GF-D8 (cell line): ENCODE measurements around the gene LMF1.
A peak's percentile ranks its signal among the peaks of the same experiment; 100 is the strongest.
"Not testable (repeated sequence)": the region's sequence is repeated elsewhere in the genome, so short reads cannot be mapped to it uniquely, and the experiment has no call there.

Experiments used
- DNase-seq: peaks from one replicate; lab custom pipeline; 2025; lab: John Stamatoyannopoulos, UW

Gene LMF1

DNA sequence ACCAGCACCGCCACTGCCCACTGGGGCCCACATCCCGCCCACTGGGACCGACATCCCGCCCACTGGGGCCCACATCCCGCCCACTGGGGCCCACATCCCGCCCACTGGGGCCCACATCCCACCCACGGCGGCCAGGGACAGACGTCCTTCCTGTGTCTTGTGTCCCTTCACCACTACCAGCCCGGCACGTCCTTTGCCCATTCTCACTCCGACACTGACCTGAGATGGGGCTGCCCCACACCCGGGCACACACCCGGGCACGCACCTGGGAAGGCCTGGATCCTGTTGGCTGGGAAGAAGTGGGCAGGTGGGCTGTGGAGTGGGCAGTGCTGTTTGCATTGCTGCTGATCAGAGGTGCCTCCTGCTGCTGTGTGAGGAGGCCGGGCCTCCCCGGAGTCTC, 141.9 kb downstream of the LMF1 start:
- no peak for DNase-seq

DNA sequence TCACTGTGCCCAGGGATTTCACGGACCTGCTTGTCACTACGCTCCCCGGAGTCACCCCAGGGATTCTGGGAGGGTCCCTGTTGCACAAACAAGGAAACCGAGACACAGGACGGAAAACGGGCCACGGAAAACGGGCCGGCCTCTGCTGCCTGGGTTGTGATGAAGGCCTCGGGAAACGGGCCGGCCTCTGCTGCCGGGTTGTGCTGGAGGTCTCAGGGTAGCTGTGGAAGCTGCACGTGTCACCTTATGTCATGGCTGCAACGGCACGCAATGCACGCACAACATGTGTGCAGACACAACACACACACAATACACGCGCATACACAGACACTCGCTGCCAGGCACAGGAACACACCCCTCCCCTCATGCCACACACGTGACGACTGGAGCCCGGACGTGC, 143.3 kb downstream of the LMF1 start:
- no peak for DNase-seq

DNA sequence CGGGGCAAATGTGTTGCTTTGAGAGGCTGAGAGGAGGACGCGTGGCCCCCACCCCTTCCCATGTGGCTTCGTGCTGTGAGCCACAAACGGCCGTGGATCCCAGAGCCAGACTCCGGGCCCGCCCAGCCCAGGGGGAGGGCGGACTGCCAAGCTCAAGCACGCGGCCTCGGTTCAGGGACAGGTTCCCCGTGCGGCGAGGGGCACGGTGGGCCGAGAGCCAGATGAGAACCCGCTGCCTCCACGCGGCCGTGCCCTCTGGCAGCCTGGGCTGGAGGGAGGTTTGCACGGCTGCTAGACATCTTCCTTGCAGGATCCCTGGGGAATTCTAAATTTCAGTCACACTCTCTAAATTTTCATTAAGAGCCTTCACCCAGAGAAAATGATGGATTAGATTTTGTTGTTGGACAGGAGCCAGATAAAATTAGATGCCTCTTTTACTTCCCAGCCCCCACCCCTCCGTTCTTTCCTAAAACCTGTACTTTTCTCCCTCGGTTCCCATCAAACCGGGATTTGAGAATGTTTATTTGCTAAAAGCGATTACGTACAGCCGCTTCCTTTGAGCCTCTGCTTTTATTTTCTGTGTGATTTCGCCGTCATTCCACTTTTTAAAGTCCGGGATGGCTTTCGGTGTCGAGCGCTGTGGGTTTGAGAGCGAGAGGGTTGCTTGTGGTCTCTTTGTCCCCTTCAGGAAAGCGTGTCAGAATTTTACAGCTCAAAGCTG, 145.3 kb downstream of the LMF1 start:
- no peak for DNase-seq

DNA sequence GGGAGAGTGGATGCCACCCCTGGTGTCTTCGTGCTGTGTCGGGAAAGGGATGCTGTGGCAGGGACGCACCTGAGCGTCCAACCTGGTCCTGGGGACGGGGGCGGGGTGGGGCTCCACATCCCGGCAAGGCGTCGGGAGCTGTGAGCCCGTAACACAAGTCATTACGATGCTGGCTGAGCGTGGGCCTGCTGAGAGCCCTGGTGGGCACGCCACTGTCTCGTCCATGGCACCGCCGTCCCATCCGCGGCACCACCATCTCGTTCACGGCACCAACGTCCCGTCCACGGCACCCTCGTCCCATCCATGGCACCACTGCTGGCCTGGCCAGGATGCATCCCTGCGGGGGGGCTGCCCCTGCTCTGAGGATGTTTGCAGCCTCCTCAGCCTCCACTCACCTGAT, 146.2 kb downstream of the LMF1 start:
- DNase-seq = no peak

DNA sequence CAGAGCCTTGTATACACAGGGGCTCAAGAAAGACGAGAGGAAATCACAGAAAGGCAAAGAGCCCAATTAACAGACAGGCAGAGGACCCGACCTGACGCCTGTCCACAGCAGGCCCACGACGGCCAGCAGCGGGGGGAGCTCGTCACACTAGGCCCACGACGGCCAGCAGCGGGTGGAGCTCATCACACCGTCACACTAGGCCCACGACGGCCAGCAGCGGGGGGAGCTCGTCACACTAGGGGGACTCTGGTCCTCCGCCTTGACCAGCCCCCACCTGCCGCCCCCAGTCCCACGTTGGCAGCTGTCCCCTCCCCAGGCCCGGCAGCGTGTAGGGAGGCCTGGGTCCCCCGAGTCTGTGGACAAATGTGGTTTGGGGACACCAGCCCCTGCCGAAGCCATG, 146.6 kb downstream of the LMF1 start:
- DNase-seq = no peak

DNA sequence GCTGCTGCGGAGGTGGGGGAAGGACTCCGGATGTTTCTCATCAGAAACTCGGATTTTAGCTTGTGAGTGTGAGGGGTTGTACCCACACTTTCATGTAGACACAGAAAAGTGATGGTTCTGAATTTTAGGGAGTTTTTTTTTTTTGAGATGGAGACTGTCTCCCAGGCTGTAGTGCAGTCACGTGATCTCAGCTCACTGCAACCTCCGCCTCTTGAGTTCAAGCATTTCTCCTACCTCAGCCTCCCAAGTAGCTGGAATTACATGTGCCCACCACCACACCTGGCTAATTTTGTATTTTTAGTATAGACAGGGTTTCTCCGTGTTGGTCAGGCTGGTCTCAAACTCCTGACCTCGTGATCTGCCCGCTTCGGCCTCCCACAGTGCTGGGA, 147.9 kb downstream of the LMF1 start:
- DNase-seq = no peak

DNA sequence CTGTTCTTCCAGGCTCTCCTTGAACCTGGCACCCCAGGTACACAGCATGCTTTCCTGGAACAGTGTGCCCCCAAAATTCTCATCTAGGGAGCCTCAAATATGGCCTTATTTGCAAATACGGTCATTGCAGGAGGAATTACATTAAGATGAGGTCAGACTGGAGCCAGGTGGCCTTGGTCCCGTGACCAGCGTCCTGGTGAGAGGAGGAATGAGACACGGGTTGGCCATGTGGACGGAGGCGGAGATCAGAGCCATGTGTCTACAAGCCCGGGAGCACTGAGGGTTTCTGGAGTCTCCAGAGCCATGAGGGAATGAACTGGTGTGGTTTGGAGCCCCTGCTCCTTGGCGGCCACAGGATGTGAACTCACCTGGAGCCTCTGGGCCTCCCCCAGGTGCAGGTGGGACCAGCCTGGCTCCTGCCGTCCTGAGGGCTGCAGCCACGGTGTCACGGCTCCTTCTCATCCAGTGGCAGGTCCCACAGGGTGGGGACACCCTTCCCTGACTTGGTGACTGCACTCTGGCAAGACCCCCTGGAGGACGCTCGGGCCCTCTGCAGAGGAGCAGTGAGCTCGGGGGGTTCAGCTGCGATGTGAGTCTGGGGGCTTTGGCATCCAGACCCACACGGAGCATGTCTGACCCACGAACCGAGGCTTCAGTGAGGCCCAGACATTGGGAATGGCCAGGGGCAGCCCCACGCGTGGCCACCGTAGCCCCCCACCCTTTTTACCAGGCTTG, 148.4 kb downstream of the LMF1 start:
- DNase-seq = no peak

DNA sequence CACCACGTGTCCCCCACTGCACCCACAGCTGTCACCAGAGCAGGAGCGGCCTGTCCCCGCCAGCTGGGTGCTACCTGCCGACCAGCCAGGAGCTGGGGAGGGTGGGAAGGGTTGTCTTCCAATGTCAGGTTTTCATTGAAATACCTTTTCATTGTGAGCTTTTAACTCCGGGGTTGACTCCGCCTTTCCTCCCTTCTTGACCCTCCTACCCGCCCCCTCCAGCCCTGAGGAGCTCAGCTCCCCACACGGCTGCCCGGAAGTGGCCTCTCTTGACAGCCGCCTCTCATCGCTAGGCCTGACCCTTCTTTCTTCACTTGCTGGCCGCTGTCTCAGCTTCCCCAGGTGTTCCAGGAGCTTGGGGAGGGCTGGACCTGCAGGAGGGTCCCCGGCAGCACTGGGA, 149.0 kb downstream of the LMF1 start:
- no peak for DNase-seq

DNA sequence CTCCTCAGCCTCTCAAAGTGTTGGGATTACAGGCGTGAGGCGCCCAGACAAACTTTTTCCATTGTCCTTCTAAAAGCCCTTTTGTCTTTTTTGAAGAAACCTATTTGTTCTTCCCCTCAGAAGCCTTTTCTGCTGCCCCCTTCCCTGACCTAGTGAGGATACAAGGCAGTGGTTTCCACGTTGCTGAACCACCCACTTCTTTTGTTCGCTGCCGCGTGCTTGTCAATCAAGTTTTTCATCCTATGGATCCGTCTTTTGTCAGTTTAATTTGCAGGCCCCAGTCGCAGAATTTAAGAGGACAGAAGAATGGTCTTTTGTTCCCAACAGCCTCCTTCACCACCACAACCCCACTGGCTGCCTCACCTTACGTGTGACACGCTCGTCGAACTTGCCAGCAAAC, 150.0 kb downstream of the LMF1 start:
- no peak for DNase-seq

DNA sequence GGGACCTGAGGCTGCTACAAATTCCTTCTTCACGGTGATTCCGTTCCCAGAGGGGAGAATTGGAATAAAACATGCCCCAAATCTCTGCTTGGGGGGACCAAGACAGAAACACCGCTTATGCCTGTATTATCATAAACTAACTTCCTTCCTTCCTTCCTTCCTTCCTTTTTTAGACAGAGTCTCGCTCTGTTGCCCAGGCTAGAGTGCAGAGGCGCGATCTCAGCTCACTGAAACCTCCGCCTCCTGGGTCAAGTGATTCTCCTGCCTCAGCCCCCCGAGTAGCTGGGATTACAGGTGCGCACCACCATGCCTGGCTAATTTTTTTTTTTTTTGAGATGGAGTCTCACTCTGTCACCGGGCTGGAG, 150.8 kb downstream of the LMF1 start:
- DNase-seq = not testable (repeated sequence)

DNA sequence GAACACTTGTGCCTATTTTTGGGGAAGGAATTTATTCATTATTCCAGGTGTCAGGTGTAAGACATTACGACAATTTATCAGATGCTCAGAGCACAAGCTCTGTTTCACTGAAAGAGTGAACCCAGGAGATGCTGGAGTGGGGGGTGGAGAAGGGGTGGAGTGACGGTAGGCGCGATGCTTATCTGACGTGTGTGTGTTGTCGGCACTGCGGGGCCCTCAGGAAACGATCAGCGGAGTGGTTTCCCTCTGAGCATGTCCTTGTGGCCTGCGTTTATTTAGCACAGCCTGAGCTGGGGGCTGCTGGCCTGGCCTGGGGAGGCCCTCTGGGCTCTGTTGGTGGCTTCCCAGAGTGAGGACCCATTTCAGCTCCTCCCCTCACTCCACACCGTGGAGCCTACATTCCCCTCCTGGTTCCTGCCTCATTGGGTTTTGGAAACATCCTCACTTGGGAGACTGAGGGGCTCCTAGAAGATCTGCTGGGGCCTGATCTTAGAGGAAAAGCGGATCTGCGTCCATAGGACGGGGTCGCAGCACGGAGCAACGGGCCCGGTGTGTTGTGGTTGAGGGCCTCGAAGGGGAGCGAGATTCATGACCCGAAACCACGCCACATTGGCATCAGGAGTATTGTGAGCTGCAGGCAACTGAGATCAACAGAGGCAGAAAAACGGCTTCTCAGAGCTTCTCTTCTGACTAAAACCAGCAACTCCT, 151.3 kb downstream of the LMF1 start:
- no peak for DNase-seq

DNA sequence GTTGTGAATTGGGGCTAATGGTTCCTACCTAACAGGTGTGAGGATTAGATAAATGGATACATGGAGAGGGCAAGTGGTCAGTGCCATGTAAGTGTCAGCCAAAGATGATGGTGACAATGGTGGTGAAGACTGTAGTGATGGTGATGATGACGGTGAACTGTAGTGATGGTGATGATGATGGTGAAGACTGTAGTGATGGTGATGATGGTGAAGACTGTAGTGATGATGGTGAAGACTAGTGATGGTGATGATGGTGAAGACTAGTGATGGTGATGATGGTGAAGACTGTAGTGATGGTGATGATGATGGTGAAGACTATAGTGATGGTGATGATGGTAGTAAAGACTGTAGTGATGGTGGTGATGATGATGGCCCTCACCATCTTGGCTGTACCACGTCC, 152.2 kb downstream of the LMF1 start:
- no peak for DNase-seq

DNA sequence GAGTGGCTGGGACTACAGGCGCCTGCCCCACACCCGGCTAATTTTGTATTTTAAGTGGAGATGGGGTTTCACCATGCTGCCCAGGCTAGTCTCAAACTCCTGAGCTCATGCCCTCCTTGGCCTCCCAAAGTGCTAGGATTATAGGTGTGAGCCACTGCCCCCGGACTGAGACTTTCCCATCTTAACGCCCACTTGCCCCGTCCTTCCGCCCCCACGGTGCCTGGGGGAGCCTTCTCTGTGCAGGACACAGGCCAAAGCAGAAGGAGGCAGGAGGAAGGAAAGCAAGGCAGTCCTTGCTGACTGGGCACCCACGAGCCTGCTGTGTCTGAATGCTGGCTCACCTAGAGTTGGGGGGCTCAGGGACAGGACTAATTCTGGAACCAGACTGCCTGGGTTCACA, 152.7 kb downstream of the LMF1 start:
- DNase-seq = no peak

DNA sequence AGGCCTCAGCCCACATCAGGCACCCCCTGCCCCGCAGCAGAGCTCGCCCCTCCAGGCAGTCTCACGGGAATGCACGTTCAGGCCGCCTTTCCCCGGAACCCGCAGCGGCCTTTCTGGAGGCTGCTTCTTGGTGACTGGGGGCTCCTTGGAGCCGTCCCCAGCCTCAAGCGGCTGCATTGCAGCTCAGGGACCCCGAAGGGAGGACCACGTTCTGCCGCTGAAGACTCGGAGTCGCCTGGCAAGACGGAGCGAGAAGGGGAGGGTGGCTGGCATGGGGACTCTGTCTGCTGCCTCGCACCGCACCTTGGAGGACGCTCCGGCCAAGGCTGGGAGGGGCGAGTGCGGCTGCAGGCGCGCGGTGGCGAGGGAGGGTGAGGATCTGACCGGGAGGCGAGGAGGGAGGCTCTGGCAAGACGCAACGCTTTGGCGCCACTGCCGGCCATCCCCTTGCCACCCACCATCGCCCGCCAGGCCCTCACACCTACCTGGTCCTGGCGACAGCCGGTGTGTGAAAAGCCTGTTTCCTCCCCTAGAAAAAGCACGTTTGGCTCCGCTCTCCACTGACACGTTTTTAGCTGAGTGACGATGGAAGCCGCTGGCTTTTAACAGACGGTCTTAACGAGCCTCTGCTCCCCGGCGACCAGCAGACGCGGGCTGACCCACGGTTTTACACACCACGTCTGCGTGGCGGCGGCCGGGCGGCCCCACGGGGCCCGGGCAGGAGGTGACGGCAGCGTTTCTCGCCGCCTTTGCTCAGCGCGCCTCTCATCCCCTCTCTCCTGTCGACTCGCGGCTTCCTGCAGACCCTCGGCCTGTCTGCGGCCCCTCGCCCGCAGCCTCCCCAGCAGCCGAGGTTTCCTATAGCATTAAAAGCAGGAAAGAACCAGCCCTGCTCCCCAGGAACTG, 153.5 kb downstream of the LMF1 start:
- no peak for DNase-seq

DNA sequence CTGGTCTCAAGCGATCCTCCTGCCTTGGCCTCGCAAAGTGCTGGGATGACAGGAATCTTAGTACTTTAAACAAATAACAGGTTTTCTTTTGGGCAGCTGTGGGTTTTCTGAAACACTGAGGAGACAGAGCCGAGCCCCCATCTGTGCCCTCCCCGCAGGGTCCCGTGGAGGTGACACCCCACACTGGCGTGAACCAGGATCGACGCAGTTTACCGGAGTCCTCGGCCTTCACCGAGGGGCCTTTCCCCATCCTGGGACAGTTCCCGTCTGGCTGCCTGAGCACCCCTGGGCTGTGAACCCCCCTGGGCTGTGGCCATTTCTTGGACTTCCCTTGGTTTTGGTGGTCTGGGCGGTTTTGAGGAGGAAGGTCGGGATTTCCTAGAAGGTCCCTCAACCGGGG, 154.9 kb downstream of the LMF1 start:
- no peak for DNase-seq

DNA sequence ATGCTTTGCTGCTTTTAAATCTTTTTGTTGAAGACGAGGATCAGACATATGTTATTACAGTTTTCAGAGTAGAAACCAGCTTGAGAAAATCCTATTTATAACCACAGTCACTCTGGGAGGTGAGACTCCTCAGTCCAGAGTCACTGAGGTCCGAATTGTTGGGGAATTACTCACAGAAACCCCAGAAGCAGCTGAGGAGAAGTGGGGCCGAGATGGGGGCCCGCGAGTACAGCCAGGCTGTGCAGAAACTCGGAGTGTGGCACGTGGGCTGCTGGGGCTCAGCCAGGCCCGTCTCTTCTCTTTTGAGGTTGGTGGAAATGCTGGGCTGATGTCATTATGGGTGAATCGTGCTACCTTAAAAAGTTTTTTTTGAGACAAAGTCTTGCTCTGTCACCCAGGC, 155.8 kb downstream of the LMF1 start:
- no peak for DNase-seq

DNA sequence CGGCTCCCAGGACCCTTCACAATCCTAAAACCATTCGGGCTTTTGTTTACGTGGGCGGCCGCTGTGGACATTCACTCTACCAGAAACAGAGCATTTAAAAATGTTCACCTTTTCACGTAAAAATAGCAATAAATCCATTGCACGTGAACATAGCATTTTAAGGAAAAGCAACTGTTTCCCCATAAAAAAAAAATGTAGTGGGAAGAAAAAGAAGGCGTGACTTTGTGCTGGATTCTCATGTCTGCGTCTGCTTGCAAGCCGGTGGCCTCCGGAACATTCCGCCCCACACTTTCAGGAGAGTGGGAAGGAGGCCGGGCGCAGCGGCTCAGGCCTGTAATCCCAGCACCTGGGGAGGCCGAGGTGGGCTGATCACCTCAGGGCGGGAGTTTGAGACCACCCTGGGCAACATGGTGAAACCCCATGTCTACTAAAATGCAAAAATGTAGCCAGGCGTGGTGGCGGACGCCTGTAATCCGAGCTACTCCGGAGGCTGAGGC, 156.8 kb downstream of the LMF1 start:
- DNase-seq = no peak

DNA sequence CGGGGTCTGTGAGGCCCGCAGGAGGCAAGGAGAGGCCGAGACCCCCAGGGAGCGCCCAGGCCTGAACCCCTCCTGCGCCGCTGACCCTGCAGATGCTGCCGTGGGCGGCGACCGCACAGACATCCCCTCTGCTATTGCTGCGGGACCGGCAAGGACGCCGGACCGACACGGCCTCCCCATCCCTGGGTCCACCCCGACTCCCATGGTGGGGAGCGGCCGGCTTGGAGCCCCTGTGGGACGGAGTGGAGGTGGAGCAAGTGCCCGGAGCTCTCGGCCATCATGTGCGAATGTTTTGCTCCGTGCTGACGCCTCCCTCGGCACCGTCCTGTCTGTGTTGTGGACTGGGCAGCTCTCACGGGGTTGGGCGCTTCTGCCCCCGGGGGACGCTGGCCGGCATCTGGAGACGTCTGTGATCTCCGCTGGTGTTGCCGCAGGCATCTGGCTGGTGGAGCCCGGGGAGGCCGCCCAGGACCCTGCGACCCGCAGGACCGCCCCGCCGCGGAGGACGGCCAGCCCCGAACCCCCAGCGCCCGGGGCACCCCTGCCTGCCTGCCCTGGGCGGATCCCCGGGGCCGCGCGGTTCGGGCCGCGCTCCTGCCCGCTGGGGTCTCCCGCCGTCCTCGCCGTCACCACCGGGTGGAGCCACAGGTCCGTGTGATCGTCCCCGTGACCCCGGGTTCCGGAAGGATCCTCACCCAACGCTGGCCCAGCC, 157.4 kb downstream of the LMF1 start:
- DNase-seq = no peak

DNA sequence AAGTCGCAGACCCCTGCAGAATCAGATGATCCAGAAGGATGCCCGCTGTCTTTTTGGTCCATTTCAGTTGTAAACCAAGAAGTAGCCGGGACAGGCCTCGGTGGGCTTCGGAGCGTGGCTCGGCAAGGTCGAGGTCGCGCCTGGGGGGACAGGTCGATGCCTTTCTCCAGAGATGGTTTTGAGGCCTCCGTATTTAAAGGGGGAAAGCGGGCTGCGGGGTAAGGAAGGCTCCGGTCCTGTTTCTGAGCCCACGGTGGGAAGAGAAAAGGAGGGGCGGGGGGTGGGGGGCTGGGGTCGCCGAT, 162.7 kb downstream of the LMF1 start:
- DNase-seq = no peak

DNA sequence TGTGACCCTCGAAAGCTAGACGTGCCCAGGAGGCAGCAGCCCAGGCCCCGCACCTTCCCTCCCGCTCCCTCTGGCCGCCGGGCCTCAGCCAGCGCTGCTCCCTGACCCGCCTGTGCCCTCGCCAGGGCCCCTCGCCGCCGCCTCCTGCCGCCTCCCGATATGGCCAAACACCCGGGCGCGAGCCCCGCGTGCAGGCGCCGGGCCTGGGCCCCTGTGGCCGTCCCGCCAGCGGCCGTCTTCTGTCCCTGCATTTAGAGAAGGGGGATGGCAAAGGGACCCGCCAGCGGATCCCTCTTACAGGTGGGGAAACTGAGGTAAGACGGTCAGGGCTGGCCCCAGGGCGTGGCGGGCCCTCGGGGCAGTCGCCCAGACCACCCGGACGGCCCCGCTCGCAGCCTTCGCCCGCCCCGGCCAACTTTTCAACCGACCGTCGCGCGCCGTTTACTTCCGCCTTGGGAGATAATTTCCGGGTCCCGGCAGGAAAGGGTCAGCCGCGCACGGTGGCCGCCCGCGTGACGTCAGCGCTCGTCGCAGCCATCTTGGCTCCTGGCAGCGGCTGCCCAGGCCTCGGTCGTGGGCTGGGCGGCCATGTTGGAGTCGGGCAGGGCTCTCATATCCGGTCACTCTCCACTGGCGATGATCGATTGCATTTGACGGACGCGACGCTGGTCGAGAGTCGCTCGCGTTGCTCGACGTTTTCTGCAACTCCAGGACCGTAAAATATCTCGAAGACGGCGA, 163.3 kb downstream of the LMF1 start:
- peak; percentile 76 for DNase-seq

DNA sequence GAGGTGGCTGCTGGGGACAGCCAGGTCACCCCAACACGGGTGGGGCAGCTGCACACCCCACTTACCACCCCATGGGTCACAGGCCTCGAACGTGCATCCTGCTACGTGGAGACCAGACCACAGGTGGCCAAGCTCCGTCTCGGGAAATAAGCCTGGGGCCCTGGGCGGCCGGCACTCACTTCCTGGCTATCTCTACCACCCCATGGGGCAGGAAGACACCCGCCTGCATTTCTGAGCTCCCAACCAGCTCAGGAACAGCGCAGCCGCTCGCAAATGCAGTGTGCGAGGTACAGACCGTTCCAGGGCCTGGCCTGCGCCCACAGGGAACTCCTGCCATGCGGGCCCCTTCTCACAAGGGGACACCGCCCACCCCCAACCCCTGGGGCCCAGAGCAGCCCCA, 165.3 kb downstream of the LMF1 start:
- no peak for DNase-seq
